HG02870 (cell line): ENCODE data around the gene MAGI1.
"Not testable (repeated sequence)": the region's sequence is repeated elsewhere in the genome, so short reads cannot be mapped to it uniquely, and the experiment has no call there.

Experiments
- ATAC-seq: cut with Tn5 transposase; IDR thresholded peaks from one replicate; pipeline ENCODE4 v1.9.1; 2021; ENCODE audit warnings: mild to moderate bottlenecking, moderate library complexity; ENCODE audit not compliant: unreplicated experiment

MAGI1 gene

GRCh38 chr3:65516998-65517397, 521.7 kb downstream of the MAGI1 start:
- ATAC-seq: no peak

- not testable (repeated sequence) for ATAC-seq
Observed at GRCh38 chr3:65514317-65514716, 524.4 kb downstream of the MAGI1 start.

GRCh38 chr3:65509423-65509794, 529.3 kb downstream of the MAGI1 start:
- ATAC-seq: not testable (repeated sequence)

- no peak for ATAC-seq
Observed at GRCh38 chr3:65508750-65509422, 529.8 kb downstream of the MAGI1 start.

GRCh38 chr3:65507437-65507836, 531.3 kb downstream of the MAGI1 start:
- no peak for ATAC-seq

- ATAC-seq: no peak
Observed at GRCh38 chr3:65503776-65504175, 534.9 kb downstream of the MAGI1 start.

GRCh38 chr3:65502526-65502925, 536.2 kb downstream of the MAGI1 start:
- no peak for ATAC-seq

GRCh38 chr3:65500398-65501306, 538.1 kb downstream of the MAGI1 start:
- no peak for ATAC-seq

- ATAC-seq: no peak
Observed at GRCh38 chr3:65497846-65498245, 540.9 kb downstream of the MAGI1 start.

GRCh38 chr3:65497236-65497635, 541.5 kb downstream of the MAGI1 start:
- no peak for ATAC-seq

GRCh38 chr3:65493938-65494337, 544.8 kb downstream of the MAGI1 start:
- ATAC-seq: no peak

- ATAC-seq: no peak
Observed at GRCh38 chr3:65493371-65493882, 545.3 kb downstream of the MAGI1 start.

GRCh38 chr3:65492249-65492648, 546.5 kb downstream of the MAGI1 start:
- ATAC-seq: no peak

- no peak for ATAC-seq
Observed at GRCh38 chr3:65490114-65490513, 548.6 kb downstream of the MAGI1 start.

GRCh38 chr3:65489253-65489652, 549.5 kb downstream of the MAGI1 start:
- ATAC-seq: no peak

GRCh38 chr3:65485826-65486469, 552.8 kb downstream of the MAGI1 start:
- ATAC-seq: no peak

GRCh38 chr3:65484964-65485363, 553.8 kb downstream of the MAGI1 start:
- ATAC-seq: no peak

GRCh38 chr3:65483480-65483879, 555.2 kb downstream of the MAGI1 start:
- ATAC-seq: no peak

GRCh38 chr3:65483011-65483410, 555.7 kb downstream of the MAGI1 start:
- ATAC-seq: no peak

- no peak for ATAC-seq
Observed at GRCh38 chr3:65481085-65481484, 557.6 kb downstream of the MAGI1 start.

GRCh38 chr3:65479990-65480389, 558.7 kb downstream of the MAGI1 start:
- ATAC-seq: no peak
